HEK293 (cell line): ENCODE data around the gene KANK4.

Experiments used
- BCL11B ChIP-seq: fragments of 450-650 bp; formaldehyde crosslinking; IDR thresholded peaks from 2 replicates; pipeline ENCODE4 v1.5.1; 2016; ENCODE audit warnings: low read depth, missing biosample characterization, missing genetic modification characterization
- CTCF ChIP-seq: fragments of 450-650 bp; formaldehyde crosslinking; IDR thresholded peaks from 2 replicates; pipeline ENCODE4 v1.5.1; 2016; ENCODE audit warnings: missing biosample characterization, missing genetic modification characterization
- YY1 ChIP-seq: fragments of 450-650 bp; formaldehyde crosslinking; IDR thresholded peaks from 2 replicates; pipeline ENCODE4 v1.5.1; 2018; ENCODE audit warnings: missing biosample characterization, missing genetic modification characterization
- ZBTB1 ChIP-seq: fragments of 450-650 bp; formaldehyde crosslinking; IDR thresholded peaks from 2 replicates; pipeline ENCODE4 v1.5.1; 2016; ENCODE audit warnings: missing biosample characterization, missing genetic modification characterization
- ZNF518A ChIP-seq: fragments of 450-650 bp; formaldehyde crosslinking; conservative IDR thresholded peaks from 2 replicates; pipeline ENCODE4 v1.5.1; 2016; ENCODE audit warnings: low read depth, missing biosample characterization, missing genetic modification characterization
- ZNF580 ChIP-seq: fragments of 450-650 bp; formaldehyde crosslinking; IDR thresholded peaks from 2 replicates; pipeline ENCODE4 v1.5.1; 2016; ENCODE audit warnings: missing biosample characterization, missing genetic modification characterization
- ZNF707 ChIP-seq: fragments of 450-650 bp; formaldehyde crosslinking; IDR thresholded peaks from 2 replicates; pipeline ENCODE4 v1.5.1; 2016; ENCODE audit warnings: missing biosample characterization, missing genetic modification characterization

- TF ChIP-seq YY1, result no peak
- no peak for TF ChIP-seq ZBTB1 (tag by site-specific recombination)
- no peak for TF ChIP-seq CTCF (tag by site-specific recombination)
- no peak for TF ChIP-seq ZNF580 (tag by site-specific recombination)
- no peak for TF ChIP-seq BCL11B (tag by site-specific recombination)
- TF ChIP-seq ZNF707 (tag by site-specific recombination), result no peak
- no peak for TF ChIP-seq ZNF518A (tag by site-specific recombination)
Observed at GRCh38 chr1:62282909-62283755, 36.1 kb downstream of the KANK4 start.
